Measurements from ENCODE around the gene TYW1B. TPM values are rescaled to one million over a fixed set of nuclear protein-coding genes. Genes with fewer than 3 reads are reported as not detected.
"Not testable (repeated sequence)": the region's sequence is repeated elsewhere in the genome, so short reads cannot be mapped to it uniquely, and the experiment has no call there.

Gene TYW1B
- total RNA-seq, 4 donors from 2014 or later, result 1.4 to 5.5 (median 3.0) TPM

DNA sequence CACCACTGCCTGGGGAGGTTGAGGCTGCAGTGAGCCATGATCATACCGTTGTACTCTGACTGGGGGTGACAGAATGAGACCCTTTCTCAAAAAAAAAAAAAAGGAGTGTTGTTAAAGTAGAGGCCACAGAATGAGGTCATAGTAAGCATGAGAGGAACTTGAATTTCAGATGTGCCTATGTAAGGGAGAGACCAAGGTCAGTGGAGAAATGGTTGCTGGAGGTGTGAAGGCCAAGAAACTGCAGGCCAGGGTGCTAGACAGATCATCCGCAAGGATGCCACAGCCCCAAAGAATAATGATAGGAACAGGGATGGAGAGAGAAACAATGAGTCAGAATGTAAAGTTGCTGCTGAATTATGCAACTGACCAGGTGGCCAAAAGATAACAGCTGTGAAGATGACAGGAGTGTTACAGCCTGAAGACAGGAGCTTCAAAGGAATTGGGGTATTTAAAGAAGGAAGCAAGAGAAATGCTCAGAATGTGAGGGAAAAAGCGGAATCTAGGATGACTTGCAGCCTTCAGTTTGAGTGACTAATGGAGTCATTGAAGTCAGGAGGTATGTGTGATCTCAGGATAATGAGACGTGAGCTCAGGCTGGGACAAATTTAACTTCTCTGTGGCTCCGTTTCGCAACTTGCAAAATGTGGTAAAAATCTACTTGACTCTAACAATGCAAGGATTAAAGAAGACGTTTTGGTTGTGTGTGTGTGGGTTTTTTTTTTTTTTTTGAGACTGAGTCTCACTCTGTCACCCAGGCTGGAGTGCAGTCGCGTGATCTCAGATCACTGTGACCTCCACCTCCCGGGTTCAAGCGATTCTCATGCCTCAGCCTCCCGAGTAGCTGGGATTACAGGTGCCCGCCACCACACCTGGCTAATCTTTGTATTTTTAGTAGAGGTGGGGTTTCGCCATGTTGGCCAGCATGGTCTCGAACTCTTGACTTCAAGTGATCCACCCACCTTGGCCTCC is 22.2 kb downstream of the TYW1B start:
- peaks cover 22% of the 10 kb centered on the region for H3K36me3 ChIP-seq
- TF ChIP-seq POLR2A (IDR thresholded peaks at IDR 0.05), result no peak
- WGBS, result 85% methylated on average over 15 of the region's 15 CpGs
- no peak overlapping the region for H3K27ac ChIP-seq
- no peak for DNase-seq (ENCODE audit: low spot score in 2 of 2)
- no peaks in the 10 kb centered on the region for H3K27me3 ChIP-seq
- no peaks in the 10 kb centered on the region for H3K4me1 ChIP-seq
- no peaks in the 10 kb centered on the region for H3K9me3 ChIP-seq
- H3K4me3 ChIP-seq, result no peak overlapping the region

DNA sequence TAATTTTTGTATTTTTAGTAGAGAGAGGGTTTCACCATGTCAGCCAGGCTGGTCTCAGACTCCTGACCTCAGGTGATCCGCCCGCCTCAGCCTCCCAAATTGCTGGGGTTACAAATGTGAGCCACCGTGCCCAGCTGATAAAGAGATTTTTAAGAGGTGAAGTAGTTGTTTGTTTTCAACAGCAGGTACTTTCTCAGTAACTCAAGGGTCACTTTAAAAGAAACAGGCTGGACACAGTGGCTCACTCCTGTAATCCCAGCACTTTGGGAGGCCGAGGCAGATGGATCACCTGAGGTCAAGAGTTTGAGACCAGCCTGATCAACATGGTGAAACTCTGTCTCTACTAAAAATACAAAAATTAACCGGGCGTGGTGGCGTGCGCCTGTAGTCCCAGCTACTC is 24.2 kb downstream of the TYW1B start:
- H3K9me3 ChIP-seq; H3K4me3 ChIP-seq; H3K4me1 ChIP-seq; DNase-seq (ENCODE audit: low spot score in 2 of 2); H3K27ac ChIP-seq; H3K27me3 ChIP-seq: not testable (repeated sequence)
- peaks cover 22% of the 10 kb centered on the region for H3K36me3 ChIP-seq
- 99% methylated on average over 8 of the region's 8 CpGs for WGBS

DNA sequence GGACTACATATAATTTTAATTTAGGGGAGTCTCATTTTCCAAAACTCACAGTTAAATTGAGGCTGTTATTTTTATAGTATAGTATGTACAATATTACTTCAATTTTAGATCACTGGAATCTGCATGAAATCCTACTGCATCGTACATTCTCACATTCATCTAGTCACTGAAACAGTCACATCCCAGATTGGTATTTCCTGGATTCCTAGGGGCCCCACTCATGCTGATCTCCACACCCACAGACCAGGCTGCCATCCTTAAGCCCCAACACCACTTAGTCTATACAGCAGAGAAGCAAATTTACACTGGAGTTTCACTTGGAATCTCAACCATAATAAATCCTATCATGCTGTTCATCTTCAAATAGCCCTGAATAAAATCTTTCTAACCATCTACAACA is 26.4 kb downstream of the TYW1B start:
- not testable (repeated sequence) for DNase-seq (ENCODE audit: low spot score in 2 of 2); H3K9me3 ChIP-seq; H3K27ac ChIP-seq; H3K4me3 ChIP-seq; H3K27me3 ChIP-seq; H3K4me1 ChIP-seq
- peaks cover 23% of the 10 kb centered on the region for H3K36me3 ChIP-seq
- 0% methylated on average over 1 of the region's 1 CpG for WGBS

DNA sequence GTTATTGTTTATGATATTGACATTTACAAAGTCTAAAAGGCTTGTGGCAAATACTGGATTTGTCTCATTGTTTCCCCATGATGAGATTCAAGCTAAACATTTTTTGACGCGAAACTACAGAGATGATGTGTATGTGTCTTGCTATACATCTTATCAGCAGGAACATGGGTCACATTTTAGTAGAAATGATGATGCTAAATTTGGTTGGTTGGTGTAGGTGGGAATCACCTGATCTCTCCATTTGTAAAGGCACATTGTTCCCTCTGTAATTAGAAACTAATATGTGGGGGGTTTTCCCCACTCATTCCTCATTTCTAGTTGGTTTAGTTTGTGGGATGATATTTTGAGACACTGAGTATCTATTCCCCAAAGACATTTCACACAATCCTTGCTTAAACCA is 32.6 kb downstream of the TYW1B start:
- not testable (repeated sequence) for DNase-seq (ENCODE audit: low spot score in 2 of 2); H3K27me3 ChIP-seq; H3K4me1 ChIP-seq; H3K4me3 ChIP-seq; H3K9me3 ChIP-seq; H3K36me3 ChIP-seq; H3K27ac ChIP-seq
- 97% methylated on average over 2 of the region's 2 CpGs for WGBS

- Histone ChIP-seq H3K27me3 (no peaks in the 10 kb centered on the region), H3K9me3 (no peaks in the 10 kb centered on the region), H3K27ac (no peak overlapping the region), H3K4me3 (no peak overlapping the region), H3K36me3 (peaks cover 7% of the 10 kb centered on the region), H3K4me1 (no peaks in the 10 kb centered on the region)
- DNase-seq (ENCODE audit: low spot score in 2 of 2), result no peak
- WGBS, result 92% methylated on average over 6 of the region's 6 CpGs
- TF ChIP-seq POLR2A (IDR thresholded peaks at IDR 0.05) (no peak), EP300 (IDR thresholded peaks at IDR 0.05) (no peak), POLR2AphosphoS5 (IDR thresholded peaks at IDR 0.05) (no peak)
- TF ChIP-seq, protein P1, sequence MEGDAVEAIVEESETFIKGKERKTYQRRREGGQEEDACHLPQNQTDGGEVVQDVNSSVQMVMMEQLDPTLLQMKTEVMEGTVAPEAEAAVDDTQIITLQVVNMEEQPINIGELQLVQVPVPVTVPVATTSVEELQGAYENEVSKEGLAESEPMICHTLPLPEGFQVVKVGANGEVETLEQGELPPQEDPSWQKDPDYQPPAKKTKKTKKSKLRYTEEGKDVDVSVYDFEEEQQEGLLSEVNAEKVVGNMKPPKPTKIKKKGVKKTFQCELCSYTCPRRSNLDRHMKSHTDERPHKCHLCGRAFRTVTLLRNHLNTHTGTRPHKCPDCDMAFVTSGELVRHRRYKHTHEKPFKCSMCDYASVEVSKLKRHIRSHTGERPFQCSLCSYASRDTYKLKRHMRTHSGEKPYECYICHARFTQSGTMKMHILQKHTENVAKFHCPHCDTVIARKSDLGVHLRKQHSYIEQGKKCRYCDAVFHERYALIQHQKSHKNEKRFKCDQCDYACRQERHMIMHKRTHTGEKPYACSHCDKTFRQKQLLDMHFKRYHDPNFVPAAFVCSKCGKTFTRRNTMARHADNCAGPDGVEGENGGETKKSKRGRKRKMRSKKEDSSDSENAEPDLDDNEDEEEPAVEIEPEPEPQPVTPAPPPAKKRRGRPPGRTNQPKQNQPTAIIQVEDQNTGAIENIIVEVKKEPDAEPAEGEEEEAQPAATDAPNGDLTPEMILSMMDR (IDR thresholded peaks at IDR 0.05), result no peak
Observed at GRCh38 chr7:72793791-72794190, 34.2 kb downstream of the TYW1B start.

DNA sequence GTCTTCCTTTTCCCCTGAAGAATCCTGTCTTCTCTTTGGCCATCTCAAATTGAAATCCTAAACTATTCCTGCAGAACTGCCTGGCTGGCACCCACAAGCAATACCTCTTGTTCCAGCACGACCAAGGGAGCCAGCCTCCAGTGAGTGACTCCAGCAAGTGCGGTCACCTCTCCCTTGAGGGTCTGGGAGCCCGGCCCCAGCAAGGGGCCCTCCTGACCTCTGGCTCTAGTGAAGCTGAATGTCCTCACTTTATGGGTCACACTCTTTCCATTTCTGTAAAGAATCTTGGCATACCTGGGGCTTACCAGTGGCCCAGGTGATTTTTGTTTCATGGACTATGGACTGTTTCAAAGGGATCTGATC is 37.3 kb downstream of the TYW1B start:
- not testable (repeated sequence) for H3K4me3 ChIP-seq; H3K9me3 ChIP-seq; H3K27ac ChIP-seq; DNase-seq (ENCODE audit: low spot score in 2 of 2); H3K4me1 ChIP-seq; H3K27me3 ChIP-seq; H3K36me3 ChIP-seq
- WGBS, result 60% methylated on average over 3 of the region's 3 CpGs

DNA sequence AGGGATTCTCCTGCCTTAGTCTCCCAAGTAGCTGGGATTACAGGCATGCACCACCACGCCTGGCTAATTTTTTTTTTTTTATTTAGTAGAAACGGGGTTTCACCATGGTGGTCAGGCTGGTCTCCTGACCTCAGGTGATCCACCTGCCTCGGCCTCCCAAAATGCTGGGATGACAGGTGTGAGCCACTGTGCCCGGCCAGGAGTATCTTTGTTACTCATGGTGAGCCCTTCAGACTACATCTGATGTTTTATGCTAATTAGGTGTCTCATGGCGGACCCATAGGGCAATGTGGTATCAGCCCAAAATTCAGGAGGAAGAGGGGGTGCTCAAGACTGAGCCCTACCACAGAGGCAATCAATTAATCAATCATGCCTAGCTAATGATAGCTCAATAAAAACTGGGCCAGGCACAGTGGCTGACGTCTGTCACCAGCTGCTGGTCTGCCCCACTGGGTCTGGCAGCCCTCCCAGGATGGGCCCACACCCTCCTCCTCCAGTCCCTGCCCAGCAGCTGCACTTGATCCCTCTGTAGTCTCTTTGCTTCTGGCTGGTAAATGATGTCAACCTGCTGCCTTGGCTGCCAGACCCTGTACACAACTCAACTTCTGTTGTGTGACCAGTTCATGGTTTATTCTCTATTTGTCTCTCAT is 37.8 kb downstream of the TYW1B start:
- not testable (repeated sequence) for H3K27ac ChIP-seq; H3K4me1 ChIP-seq; DNase-seq (ENCODE audit: low spot score in 2 of 2); H3K36me3 ChIP-seq; H3K4me3 ChIP-seq; H3K27me3 ChIP-seq; H3K9me3 ChIP-seq
- WGBS, result 79% methylated on average over 5 of the region's 6 CpGs

GRCh38 chr7:72785166-72785955 is 42.6 kb downstream of the TYW1B start:
- DNase-seq (ENCODE audit: low spot score in 2 of 2), result no peak
- Histone ChIP-seq H3K36me3 (no peaks in the 10 kb centered on the region), H3K4me1 (peaks cover 9% of the 10 kb centered on the region), H3K27me3 (no peaks in the 10 kb centered on the region), H3K9me3 (no peaks in the 10 kb centered on the region), H3K27ac (no peak overlapping the region), H3K4me3 (no peak overlapping the region)
- 95% methylated on average over 8 of the region's 8 CpGs for WGBS
- TF ChIP-seq POLR2A (IDR thresholded peaks at IDR 0.05) (no peak), POLR2AphosphoS5 (IDR thresholded peaks at IDR 0.05) (no peak), EP300 (IDR thresholded peaks at IDR 0.05) (no peak)

DNA sequence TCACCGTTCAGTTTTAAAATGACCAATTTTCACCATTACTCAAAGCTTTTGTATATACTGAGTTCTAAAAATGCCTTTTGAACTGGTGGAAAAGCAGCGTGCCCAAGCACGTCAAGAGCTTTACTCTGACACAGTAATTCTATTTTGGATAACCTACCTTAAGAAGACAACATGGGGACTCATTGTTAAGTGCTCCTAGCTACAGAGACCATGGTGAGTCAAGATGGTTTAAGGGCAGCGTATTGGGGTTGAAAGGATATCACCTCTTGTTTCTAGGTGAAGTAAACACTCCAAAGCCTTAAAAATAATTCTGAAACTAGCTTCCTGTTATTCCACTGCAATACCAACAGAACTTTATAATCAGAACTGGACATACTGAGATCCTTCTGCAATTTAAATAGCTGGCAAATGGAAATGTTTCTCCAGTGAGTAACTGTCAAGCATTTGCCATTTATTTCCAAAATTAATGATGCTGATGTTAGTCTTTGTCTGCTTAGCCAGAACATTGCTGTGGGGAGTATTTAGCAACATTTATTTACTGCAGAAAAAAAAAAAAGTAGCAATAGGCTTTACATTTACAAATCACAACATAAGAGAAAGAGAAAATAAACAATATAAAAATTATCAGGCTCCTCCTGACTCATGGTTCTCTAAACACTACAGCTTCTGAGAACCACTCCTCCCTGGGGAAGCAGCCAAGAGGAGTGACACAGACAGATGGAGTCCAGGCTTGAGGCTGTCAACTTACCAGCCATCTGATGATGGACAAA is 44.2 kb downstream of the TYW1B start:
- not testable (repeated sequence) for H3K27me3 ChIP-seq; DNase-seq (ENCODE audit: low spot score in 2 of 2); H3K9me3 ChIP-seq; H3K4me3 ChIP-seq; H3K4me1 ChIP-seq; H3K36me3 ChIP-seq; H3K27ac ChIP-seq
- 61% methylated on average over 4 of the region's 4 CpGs for WGBS

Data from suprapubic skin (tissue), 4 donors.